ENCODE measurements around the gene S100A8. TPM values are rescaled to one million over a fixed set of nuclear protein-coding genes. Genes with fewer than 3 reads are reported as not detected.
"Not testable (repeated sequence)": the region's sequence is repeated elsewhere in the genome, so short reads cannot be mapped to it uniquely, and the experiment has no call there.

S100A8 gene
- polyA plus RNA-seq, 1 experiment = not detected

DNA sequence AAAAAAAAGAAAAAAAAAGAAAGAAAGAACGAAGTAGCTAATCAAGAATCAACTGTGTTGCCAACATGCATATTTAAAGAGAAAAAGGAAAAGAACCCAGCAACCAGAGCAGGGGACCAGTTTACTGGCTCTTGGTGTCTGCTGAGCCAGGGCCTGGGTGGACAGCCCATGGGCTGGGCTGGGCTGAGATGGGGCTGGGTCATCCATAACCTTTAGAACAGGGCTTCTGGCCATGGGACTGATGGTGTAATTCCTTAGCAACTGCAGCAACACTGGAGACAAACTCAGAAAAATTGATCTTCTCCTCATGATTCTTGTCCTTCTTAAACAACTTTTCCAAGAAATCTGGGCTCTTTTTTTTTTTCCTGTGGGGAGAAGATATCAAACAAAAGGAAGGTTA, 35.9 kb upstream of the S100A8 start:
- ChIA-PET POLR2A (no interaction called here), CTCF (no interaction called here)
- H3K27me3 ChIP-seq (ENCODE audit: control insufficient read depth, insufficient read depth, low read length) = peaks cover 4% of the 10 kb centered on the region
- H3K27ac ChIP-seq (ENCODE audit: low read depth, low read length) = no peak overlapping the region
- no peak for DNase-seq (ENCODE audit: low read depth, low spot score)
- no peaks in the 10 kb centered on the region for H3K9me3 ChIP-seq (ENCODE audit: control insufficient read depth, insufficient read depth, low read length)
- H3K4me3 ChIP-seq (ENCODE audit: low read depth, low read length) = no peak overlapping the region
- no peak for TF ChIP-seq CTCF (IDR thresholded peaks at IDR 0.05; ENCODE audit: low read depth, low read length)

- Histone ChIP-seq H3K27ac (ENCODE audit: low read depth, low read length) (no peak overlapping the region), H3K9me3 (ENCODE audit: control insufficient read depth, insufficient read depth, low read length) (no peaks in the 10 kb centered on the region), H3K27me3 (ENCODE audit: control insufficient read depth, insufficient read depth, low read length) (no peaks in the 10 kb centered on the region), H3K4me3 (ENCODE audit: low read depth, low read length) (no peak overlapping the region)
- DNase-seq (ENCODE audit: low read depth, low spot score) = peak; percentile 7
- ChIA-PET CTCF (interaction anchor here (1.2 to 1.6 kb wide), 2 partner anchors 43 to 73 kb away, joined by 4 to 6 read pairs; no protein-coding TSS in a partner anchor), POLR2A (no interaction called here)
- no peak for TF ChIP-seq CTCF (IDR thresholded peaks at IDR 0.05; ENCODE audit: low read depth, low read length)
Observed at GRCh38 chr1:153422450-153423068, 31.7 kb upstream of the S100A8 start.

- H3K9me3 ChIP-seq (ENCODE audit: control insufficient read depth, insufficient read depth, low read length) = no peaks in the 10 kb centered on the region
- no peak for DNase-seq (ENCODE audit: low read depth, low spot score)
- ChIA-PET CTCF (no interaction called here), POLR2A (no interaction called here)
- H3K27me3 ChIP-seq (ENCODE audit: control insufficient read depth, insufficient read depth, low read length) = no peaks in the 10 kb centered on the region
- TF ChIP-seq CTCF (IDR thresholded peaks at IDR 0.05; ENCODE audit: low read depth, low read length) = no peak
- H3K4me3 ChIP-seq (ENCODE audit: low read depth, low read length) = no peak overlapping the region
- no peak overlapping the region for H3K27ac ChIP-seq (ENCODE audit: low read depth, low read length)
Observed at GRCh38 chr1:153420306-153420705, 29.4 kb upstream of the S100A8 start.

DNA sequence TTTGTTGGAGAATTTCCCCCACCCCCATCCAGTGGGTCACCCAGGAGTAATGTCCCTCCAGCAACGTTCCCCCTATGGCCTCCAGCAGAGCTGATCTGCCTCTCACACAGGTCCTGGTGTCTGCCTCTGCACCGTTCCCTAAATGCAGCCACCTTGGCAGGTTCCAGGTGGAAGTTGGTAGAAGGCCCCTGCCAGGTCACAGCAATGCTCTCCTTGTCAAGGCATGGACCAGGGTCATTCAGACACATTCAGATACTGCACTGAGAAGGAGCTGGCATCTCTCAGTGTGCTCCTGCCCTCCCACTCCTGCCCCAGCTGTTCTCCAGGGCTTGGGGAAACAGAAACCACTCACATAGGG, 28.5 kb upstream of the S100A8 start:
- H3K27ac ChIP-seq (ENCODE audit: low read depth, low read length); H3K27me3 ChIP-seq (ENCODE audit: control insufficient read depth, insufficient read depth, low read length); CTCF ChIA-PET; POLR2A ChIA-PET; H3K9me3 ChIP-seq (ENCODE audit: control insufficient read depth, insufficient read depth, low read length); DNase-seq (ENCODE audit: low read depth, low spot score); H3K4me3 ChIP-seq (ENCODE audit: low read depth, low read length): not testable (repeated sequence)

- H3K27ac ChIP-seq (ENCODE audit: low read depth, low read length); POLR2A ChIA-PET; H3K9me3 ChIP-seq (ENCODE audit: control insufficient read depth, insufficient read depth, low read length); H3K4me3 ChIP-seq (ENCODE audit: low read depth, low read length); CTCF ChIA-PET; H3K27me3 ChIP-seq (ENCODE audit: control insufficient read depth, insufficient read depth, low read length); DNase-seq (ENCODE audit: low read depth, low spot score): not testable (repeated sequence)
Observed at GRCh38 chr1:153418758-153419435, 28.0 kb upstream of the S100A8 start.

- H3K9me3 ChIP-seq (ENCODE audit: control insufficient read depth, insufficient read depth, low read length) = no peaks in the 10 kb centered on the region
- no peak for DNase-seq (ENCODE audit: low read depth, low spot score)
- H3K4me3 ChIP-seq (ENCODE audit: low read depth, low read length) = no peak overlapping the region
- ChIA-PET POLR2A (no interaction called here), CTCF (no interaction called here)
- no peaks in the 10 kb centered on the region for H3K27me3 ChIP-seq (ENCODE audit: control insufficient read depth, insufficient read depth, low read length)
- no peak for TF ChIP-seq CTCF (IDR thresholded peaks at IDR 0.05; ENCODE audit: low read depth, low read length)
- H3K27ac ChIP-seq (ENCODE audit: low read depth, low read length) = no peak overlapping the region
Observed at GRCh38 chr1:153417136-153417888, 26.4 kb upstream of the S100A8 start.
